HEK293 (cell line): ENCODE measurements around the gene UPK3BL2.
A peak's percentile ranks its signal among the peaks of the same experiment; 100 is the strongest.
"Not testable (repeated sequence)": the region's sequence is repeated elsewhere in the genome, so short reads cannot be mapped to it uniquely, and the experiment has no call there.

Experiments used
- CTCF ChIA-PET: fragments of 350-600 bp; formaldehyde crosslinking; extraction: SDS; loops from one replicate; lab custom pipeline; 2021; ENCODE audit warnings: antibody characterized with exemption; lab: Yijun Ruan, JAX
- POLR2A ChIA-PET: fragments of 300-600 bp; formaldehyde crosslinking; extraction: SDS; loops from one replicate; lab custom pipeline; 2020; ENCODE audit warnings: antibody characterized with exemption, inconsistent platforms; lab: Yijun Ruan, JAX
- H3K27ac ChIP-seq: fragments of 200-500 bp; sonication (Bioruptor generic); 2 replicates; pipeline ENCODE4 v1.5.1; 2014; ENCODE audit warnings: low read depth, low read length, control low read depth, inconsistent platforms; ENCODE audit errors: extremely low read depth
- H3K36me3 ChIP-seq, 2 experiments: fragments of 200-500 bp in 1 of 2; sonication (Bioruptor generic) in 1 of 2; 1 replicate in 1 of 2; 2 replicates in 1 of 2; pipeline ENCODE4 v1.5.1; 2014 to 2017; ENCODE audit warnings: inconsistent platforms in 2 of 2, low read length in 2 of 2; ENCODE audit not compliant: control insufficient read depth in 2 of 2, insufficient read depth in 1 of 2
- H3K4me1 ChIP-seq: fragments of 200-500 bp; sonication (Bioruptor generic); 2 replicates; pipeline ENCODE4 v1.5.1; 2014; ENCODE audit warnings: mild to moderate bottlenecking, low read length, inconsistent platforms; ENCODE audit not compliant: control insufficient read depth, insufficient read depth
- H3K4me3 ChIP-seq: 2 replicates; pipeline ENCODE4 v1.5.1; 2011; ENCODE audit warnings: low read depth, mild to moderate bottlenecking, control low read depth, low read length, moderate library complexity
- H3K9me3 ChIP-seq: fragments of 200-500 bp; sonication (Bioruptor generic); 2 replicates; pipeline ENCODE4 v1.5.1; 2014; ENCODE audit warnings: low read depth, low read length, inconsistent platforms; ENCODE audit not compliant: control insufficient read depth, insufficient read depth
- KLF1 ChIP-seq: fragments of 450-650 bp; formaldehyde crosslinking; IDR thresholded peaks from 2 replicates; pipeline ENCODE4 v1.5.1; 2016; ENCODE audit warnings: missing biosample characterization, missing genetic modification characterization
- WT1 ChIP-seq: fragments of 450-650 bp; formaldehyde crosslinking; IDR thresholded peaks from 2 replicates; pipeline ENCODE4 v1.5.1; 2016; ENCODE audit warnings: missing biosample characterization, missing genetic modification characterization
- TF ChIP-seq, protein P1 (sequence below): fragments of 450-650 bp; formaldehyde crosslinking; IDR thresholded peaks from 2 replicates; pipeline ENCODE4 v1.5.1; 2016; ENCODE audit warnings: missing biosample characterization, missing genetic modification characterization

Gene UPK3BL2

GRCh38 chr7:102546353-102546752 is 2.9 kb upstream of the UPK3BL2 start:
- H3K9me3 ChIP-seq, H3K36me3 ChIP-seq, H3K4me1 ChIP-seq, H3K4me3 ChIP-seq, CTCF ChIA-PET, POLR2A ChIA-PET, H3K27ac ChIP-seq: not testable (repeated sequence)

DNA sequence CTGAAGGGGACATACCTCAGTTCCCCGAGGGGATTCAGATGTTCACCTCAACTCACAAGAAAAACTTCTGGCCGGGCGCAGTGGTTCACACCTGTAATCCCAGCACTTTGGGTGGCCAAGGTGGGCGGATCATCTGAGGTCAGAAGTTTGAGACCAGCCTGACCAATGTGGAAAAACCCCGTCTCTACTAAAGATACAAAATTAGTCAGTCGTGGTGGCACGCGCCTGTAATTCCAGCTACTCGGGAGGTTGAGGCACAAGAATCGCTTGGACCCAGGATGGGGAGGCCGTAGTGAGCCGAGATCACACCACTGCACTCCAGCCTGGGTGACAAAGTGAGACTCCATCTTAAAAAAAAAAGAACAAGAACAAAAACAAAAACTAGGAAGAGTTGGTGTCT is 1.8 kb upstream of the UPK3BL2 start:
- H3K36me3 ChIP-seq, H3K9me3 ChIP-seq, CTCF ChIA-PET, H3K27ac ChIP-seq, H3K4me1 ChIP-seq, POLR2A ChIA-PET, H3K4me3 ChIP-seq: not testable (repeated sequence)

GRCh38 chr7:102544372-102544771 is 876 bp upstream of the UPK3BL2 start:
- TF ChIP-seq WT1 (tag by site-specific recombination): 0 out of 2 replicates have a peak, but pooled peaks have one; percentile 27
- peak; percentile 88 for TF ChIP-seq KLF1
- TF ChIP-seq, protein P1, sequence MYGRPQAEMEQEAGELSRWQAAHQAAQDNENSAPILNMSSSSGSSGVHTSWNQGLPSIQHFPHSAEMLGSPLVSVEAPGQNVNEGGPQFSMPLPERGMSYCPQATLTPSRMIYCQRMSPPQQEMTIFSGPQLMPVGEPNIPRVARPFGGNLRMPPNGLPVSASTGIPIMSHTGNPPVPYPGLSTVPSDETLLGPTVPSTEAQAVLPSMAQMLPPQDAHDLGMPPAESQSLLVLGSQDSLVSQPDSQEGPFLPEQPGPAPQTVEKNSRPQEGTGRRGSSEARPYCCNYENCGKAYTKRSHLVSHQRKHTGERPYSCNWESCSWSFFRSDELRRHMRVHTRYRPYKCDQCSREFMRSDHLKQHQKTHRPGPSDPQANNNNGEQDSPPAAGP: peak; percentile 91
- POLR2A ChIA-PET, H3K4me3 ChIP-seq, CTCF ChIA-PET, H3K4me1 ChIP-seq, H3K9me3 ChIP-seq, H3K27ac ChIP-seq, H3K36me3 ChIP-seq: not testable (repeated sequence)

DNA sequence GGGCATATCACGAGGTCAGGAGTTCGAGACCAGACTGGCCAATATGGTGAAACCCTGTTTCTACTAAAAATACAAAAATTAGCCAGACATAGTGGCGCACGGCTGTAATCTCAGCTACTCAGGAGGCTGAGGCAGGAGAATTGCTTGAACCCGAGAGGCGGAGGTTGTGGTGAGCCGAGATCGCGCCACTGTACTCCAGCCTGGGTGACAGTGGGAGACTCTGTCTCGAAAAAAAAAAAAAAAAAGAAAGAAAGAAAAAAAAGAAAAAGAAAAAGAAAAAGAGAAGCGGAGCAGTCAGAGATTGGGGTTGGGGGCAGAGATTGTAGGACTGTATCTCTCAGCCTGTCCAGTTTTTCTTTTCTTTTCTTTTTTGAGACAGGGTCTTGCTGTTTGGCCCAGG is 725 bp downstream of the UPK3BL2 start:
- H3K4me1 ChIP-seq, H3K36me3 ChIP-seq, H3K27ac ChIP-seq, POLR2A ChIA-PET, H3K9me3 ChIP-seq, H3K4me3 ChIP-seq, CTCF ChIA-PET: not testable (repeated sequence)

GRCh38 chr7:102542083-102542482 is 1.4 kb downstream of the UPK3BL2 start:
- H3K27ac ChIP-seq, POLR2A ChIA-PET, H3K9me3 ChIP-seq, H3K4me3 ChIP-seq, H3K36me3 ChIP-seq, H3K4me1 ChIP-seq, CTCF ChIA-PET: not testable (repeated sequence)

GRCh38 chr7:102540604-102541003 is 2.9 kb downstream of the UPK3BL2 start:
- CTCF ChIA-PET, H3K4me1 ChIP-seq, H3K27ac ChIP-seq, H3K9me3 ChIP-seq, H3K36me3 ChIP-seq, POLR2A ChIA-PET, H3K4me3 ChIP-seq: not testable (repeated sequence)

DNA sequence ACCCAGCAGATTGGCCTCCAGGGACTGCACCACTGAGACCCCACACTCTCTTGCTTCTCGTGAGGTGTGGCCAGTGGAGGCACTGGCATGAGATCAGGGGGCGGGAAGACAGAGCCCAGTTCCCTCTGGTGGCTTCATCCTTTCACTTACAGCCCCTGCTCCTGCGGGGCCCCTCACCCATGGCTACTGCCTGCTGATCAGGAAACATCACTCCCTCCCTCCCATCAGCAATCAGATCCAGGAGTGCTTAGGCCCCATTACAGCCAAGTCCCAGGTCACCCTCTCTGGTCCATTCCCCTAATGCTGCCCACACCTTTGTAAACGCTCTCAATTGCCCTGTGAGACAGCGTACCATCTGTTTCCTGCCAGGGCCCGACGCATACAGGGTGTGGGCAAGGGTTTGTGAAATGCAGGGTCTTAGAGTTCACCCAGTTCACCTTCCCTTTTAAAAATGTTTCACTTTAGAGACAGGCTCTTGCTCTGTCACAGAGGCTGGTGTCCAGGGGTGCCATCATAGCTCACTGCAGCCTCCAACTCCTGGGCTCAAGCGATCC is 8.4 kb downstream of the UPK3BL2 start:
- POLR2A ChIA-PET, H3K36me3 ChIP-seq, H3K4me1 ChIP-seq, CTCF ChIA-PET, H3K9me3 ChIP-seq, H3K27ac ChIP-seq, H3K4me3 ChIP-seq: not testable (repeated sequence)

DNA sequence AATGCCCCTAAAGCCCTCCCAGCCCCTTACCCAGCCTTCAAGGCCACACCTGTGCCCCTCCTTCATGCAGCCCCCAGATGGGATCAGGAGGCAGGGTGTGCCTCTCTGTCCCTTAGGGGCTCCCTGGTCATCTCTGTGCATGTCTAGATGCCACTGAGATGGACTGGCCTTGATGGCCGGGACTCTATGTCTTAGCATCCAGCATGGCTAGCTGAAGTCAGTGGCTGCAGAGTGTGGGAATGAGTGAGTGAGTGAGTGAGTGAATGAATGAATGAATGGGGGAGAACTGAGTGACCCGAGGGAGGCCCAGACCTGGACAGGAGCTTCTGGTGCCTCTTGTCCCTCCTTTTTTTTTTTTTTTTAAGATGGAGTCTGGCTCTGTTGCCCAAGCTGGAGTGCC is 11.4 kb downstream of the UPK3BL2 start:
- H3K27ac ChIP-seq, H3K4me1 ChIP-seq, CTCF ChIA-PET, POLR2A ChIA-PET, H3K9me3 ChIP-seq, H3K36me3 ChIP-seq, H3K4me3 ChIP-seq: not testable (repeated sequence)

- H3K36me3 ChIP-seq, POLR2A ChIA-PET, H3K4me3 ChIP-seq, H3K4me1 ChIP-seq, H3K9me3 ChIP-seq, CTCF ChIA-PET, H3K27ac ChIP-seq: not testable (repeated sequence)
Measured at GRCh38 chr7:102531583-102531982, 11.9 kb downstream of the UPK3BL2 start.

GRCh38 chr7:102527822-102528793 is 15.4 kb downstream of the UPK3BL2 start:
- H3K9me3 ChIP-seq, H3K4me1 ChIP-seq, POLR2A ChIA-PET, H3K4me3 ChIP-seq, H3K36me3 ChIP-seq, H3K27ac ChIP-seq: not testable (repeated sequence)
- CTCF ChIA-PET: interaction anchor here (0.7 kb wide), 1 partner anchor 785 kb away, joined by 3 read pairs; no protein-coding TSS in a partner anchor
